Neural cell (in vitro differentiated cells): ENCODE results near the gene SLCO3A1.

Experiments used
- CTCF ChIP-seq: fragments of 450-650 bp; IDR thresholded peaks from 2 replicates; pipeline ENCODE4 v1.5.1; 2014; ENCODE audit warnings: antibody characterized with exemption, mild to moderate bottlenecking, moderate library complexity; ENCODE audit not compliant: poor library complexity, severe bottlenecking
- EZH2 ChIP-seq: fragments of 200-600, 300-800 bp; shearing (Covaris generic), sonication (generic); IDR thresholded peaks from 2 replicates; pipeline ENCODE4 v1.6.1; 2014; ENCODE audit warnings: antibody characterized with exemption, low read length, borderline replicate concordance, mild to moderate bottlenecking; ENCODE audit not compliant: insufficient read depth, poor library complexity, severe bottlenecking
- RAD21 ChIP-seq: fragments of 450-650 bp; conservative IDR thresholded peaks from 2 replicates; pipeline ENCODE4 v1.6.1; 2014; ENCODE audit warnings: antibody characterized with exemption, mild to moderate bottlenecking, moderate library complexity
- SMC3 ChIP-seq: fragments of 450-650 bp; conservative IDR thresholded peaks from 2 replicates; pipeline ENCODE4 v1.6.1; 2014; ENCODE audit warnings: antibody characterized with exemption, mild to moderate bottlenecking, moderate library complexity; ENCODE audit not compliant: poor library complexity

GRCh38 chr15:92092289-92093105 lies 239.0 kb downstream of the SLCO3A1 start:
- TF ChIP-seq CTCF (no peak), SMC3 (no peak), RAD21 (no peak), EZH2 (no peak)
